Islet of Langerhans (tissue), 1 donor: ENCODE measurements around the gene MYOZ1.
"Not testable (repeated sequence)": the region's sequence is repeated elsewhere in the genome, so short reads cannot be mapped to it uniquely, and the experiment has no call there.

ENCODE experiments used
- FAIRE-seq: peaks from one replicate; lab custom pipeline; 2011; peaks lifted over from hg19 to GRCh38; lab: Jason Lieb, UNC

MYOZ1 gene, protein sequence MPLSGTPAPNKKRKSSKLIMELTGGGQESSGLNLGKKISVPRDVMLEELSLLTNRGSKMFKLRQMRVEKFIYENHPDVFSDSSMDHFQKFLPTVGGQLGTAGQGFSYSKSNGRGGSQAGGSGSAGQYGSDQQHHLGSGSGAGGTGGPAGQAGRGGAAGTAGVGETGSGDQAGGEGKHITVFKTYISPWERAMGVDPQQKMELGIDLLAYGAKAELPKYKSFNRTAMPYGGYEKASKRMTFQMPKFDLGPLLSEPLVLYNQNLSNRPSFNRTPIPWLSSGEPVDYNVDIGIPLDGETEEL

GRCh38 chr10:73641328-73642060 lies at the start of gene MYOZ1:
MYOZ1 (minus strand) TSS chr10:73641474; CDS start chr10:73640017, 1,457 bp downstream.
- FAIRE-seq, result no peak

DNA sequence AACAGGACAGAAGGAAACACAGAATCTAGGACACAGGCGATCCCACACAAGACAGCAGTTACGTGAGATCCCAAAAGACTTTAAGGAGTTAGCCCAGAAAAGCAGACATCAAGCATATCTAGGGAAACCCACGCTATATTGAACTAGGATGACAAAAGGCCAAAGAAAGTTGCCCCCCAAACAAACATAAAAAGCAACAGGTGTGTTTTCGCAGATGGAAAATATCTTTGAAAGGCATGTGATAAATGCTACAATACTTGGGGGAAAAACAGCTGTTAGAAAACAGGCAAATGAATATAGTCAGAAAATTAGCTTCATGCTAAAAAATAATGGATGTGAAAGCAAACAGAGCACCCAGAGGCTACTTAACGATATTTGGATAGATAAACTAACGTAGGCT lies 49.5 kb upstream of the MYOZ1 start:
- not testable (repeated sequence) for FAIRE-seq

- not testable (repeated sequence) for FAIRE-seq
Observed at GRCh38 chr10:73689596-73689995, 48.3 kb upstream of the MYOZ1 start.

- FAIRE-seq, result not testable (repeated sequence)
Observed at GRCh38 chr10:73687641-73688040, 46.4 kb upstream of the MYOZ1 start.

DNA sequence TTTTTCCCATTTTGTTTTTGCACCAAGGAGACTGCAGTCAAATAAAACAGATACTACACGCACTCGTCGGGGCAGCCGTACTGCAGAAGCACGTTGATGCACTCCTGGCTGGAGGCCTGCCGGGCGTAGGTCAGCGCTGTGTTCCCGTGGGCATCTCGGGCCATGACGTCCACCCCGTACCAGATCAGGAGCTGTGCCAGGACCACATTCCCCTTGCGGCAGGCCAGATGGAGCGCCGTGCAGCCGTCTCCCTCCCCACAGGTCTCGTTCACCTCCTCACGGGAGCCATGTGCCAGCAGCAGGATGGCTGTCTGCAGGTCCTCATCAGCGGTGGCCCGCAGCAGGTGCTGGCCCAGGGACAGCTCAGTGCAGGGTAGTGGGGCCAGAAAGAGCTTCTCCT lies 33.3 kb upstream of the MYOZ1 start:
- not testable (repeated sequence) for FAIRE-seq

DNA sequence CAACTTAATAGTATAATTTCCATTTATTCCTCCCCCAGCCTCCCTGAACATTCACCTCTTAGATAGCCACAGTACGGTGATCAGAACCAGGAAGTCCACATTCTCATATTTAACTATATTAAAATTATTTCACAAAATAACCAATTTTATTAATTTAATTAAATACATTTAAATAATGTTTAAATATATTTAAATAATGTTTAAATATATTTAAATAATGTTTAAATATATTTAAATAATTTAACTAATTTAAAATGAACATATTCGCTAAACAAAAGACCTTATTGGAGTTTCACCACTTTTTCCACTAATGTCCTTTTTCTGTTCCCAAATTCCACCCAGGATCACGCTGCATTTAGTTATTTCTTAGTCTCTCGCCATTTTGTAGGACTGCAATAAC lies 27.1 kb upstream of the MYOZ1 start:
- not testable (repeated sequence) for FAIRE-seq

GRCh38 chr10:73666153-73666809 lies 25.0 kb upstream of the MYOZ1 start:
- FAIRE-seq, result not testable (repeated sequence)

DNA sequence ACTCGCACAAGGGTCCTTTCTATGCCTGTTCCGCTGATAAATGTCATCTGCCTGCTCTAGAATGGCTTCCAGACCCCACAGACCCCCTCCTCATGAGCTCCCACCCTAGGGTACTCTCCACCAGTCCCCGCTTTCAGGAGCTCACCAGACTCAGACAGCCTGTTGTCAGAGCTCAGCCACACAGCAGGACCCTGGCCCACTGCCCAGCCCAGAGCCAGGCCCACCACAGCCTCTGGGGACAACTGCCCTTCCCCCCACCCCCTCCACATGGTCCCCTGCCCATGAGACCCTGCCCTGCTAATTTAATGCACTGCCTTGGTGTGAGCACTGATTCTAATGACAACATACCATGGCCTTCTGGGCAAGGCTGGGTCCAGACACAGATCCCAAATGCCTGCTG lies 24.3 kb upstream of the MYOZ1 start:
- not testable (repeated sequence) for FAIRE-seq

GRCh38 chr10:73664156-73665040 lies 23.1 kb upstream of the MYOZ1 start:
- FAIRE-seq, result not testable (repeated sequence)

GRCh38 chr10:73663621-73664020 lies 22.3 kb upstream of the MYOZ1 start:
- FAIRE-seq, result not testable (repeated sequence)

- not testable (repeated sequence) for FAIRE-seq
Observed at GRCh38 chr10:73662705-73663104, 21.4 kb upstream of the MYOZ1 start.

DNA sequence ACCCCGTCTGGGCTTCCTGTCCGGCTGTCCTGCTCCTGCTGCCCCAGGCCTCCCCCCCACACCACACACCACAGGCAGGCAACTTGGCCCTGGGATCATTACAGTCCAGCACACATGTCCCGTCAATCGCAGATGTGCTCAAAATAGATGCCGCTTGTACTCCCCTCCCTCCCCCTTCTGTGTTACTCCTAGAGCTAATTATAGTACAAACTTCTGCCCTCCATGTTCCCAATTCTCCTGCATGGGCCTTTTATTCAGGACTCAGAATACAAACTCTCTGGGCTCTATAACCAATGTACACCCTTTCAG lies 14.7 kb upstream of the MYOZ1 start, which contains the start of gene SYNPO2L:
Gene SYNPO2L, minus strand, starts transcription at position 40 of the 309 bp plus-strand sequence. CDS start 107 bp downstream, outside the sequence.
- no peak for FAIRE-seq

DNA sequence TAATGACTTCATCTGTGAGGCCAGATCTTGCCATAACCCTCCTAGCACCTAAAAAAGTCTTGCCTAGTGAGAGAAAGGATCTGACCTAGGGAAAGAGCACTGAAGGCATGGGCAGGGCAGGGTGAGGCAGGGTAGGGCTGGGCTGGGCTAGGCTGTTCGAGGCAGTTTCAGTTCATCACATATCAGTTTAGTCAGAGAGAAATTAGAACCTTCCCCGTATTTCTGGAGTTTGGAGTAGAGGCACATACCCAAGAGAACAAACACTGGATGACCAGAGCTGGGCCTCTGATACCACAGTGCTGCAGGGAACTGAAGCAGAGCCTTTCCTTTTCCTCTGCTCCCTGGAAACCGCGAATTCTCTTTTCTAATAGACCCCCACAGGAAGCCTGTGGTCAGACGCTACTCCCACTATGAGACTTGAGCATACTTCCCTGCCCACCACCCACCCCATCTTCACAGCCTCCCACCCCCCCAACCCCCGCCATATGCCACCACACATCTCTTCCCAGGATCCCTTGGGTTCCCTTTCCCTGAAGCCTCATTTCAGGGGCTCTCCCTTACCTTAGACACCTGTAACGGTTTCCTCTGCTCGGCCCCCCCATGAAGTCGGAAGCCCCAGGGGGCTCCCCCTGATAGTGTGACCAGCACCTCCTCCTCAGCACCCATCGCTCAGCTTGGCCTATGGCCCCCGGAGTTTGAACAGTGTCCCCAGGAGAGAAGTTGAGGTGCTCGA lies 14.1 kb upstream of the MYOZ1 start:
- no peak for FAIRE-seq

DNA sequence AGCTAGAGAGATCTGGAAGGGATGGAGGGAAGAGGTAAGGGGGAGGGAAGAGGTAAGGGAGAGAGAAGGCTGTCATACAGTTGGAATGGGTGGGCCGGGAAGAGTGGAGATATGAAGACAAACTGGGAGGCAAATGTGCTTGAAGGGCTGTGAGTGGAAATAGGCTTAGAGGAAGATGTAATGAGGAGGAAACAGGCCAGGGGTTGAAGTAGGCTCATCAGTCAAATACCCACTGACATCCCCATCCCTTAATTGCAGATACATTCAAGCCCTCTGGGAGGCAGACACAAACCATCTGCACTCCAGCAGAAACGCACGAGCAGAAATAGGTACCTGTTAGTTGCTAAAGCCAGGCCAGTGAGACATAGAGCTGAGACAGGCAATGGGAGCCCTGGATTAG lies 12.4 kb upstream of the MYOZ1 start:
- no peak for FAIRE-seq

DNA sequence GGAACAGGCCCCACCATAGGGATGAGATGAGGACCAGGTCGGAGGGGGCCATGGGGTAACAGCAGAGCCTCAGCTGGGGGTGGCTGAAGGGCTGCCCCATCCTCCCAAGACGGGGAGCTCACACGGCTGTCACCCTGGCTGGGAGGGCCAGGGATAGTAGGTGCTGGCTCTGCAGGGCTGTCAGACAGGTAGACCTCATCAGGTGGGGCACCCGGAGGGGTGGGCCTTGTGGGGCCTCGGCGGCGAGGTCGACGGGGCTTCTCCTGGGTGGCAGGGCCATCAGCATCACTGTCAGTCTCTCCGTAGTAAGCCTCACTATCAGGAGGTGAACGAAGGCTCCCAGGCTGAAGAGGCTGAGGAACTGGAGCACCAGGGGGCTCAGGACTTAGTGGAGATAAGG lies 11.9 kb upstream of the MYOZ1 start:
- no peak for FAIRE-seq

GRCh38 chr10:73650537-73651331 lies 9.5 kb upstream of the MYOZ1 start:
- no peak for FAIRE-seq

DNA sequence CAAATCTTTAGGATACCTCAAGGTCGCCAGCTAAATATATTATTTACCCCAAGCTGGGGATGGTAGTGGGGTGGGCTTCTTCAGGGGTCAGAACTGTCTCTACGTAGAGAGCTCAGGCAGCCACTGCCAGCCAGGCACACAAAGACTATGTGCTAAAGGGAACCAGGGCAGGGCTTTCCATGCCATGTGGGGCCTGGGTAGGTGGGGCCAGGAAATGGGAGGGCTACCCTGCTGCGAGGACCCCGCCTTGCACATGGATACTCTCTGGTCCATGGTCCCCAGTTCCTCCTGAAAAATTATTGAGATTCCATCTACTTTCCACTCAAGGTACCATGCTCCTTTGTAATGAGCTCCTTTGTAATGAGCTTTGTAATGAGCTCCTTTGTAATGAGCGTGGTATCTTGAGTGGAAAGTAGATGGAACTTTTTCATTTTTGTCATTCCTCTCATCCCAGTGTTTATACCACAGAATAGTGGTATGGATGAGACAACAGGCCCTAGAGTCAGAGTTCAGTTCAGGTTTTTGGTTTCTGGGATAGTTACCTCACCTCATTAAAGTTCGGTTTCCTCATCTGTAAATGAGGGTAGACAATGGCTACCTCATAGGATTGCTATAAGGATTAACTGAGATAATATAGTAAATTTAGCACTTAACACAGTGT lies 8.7 kb upstream of the MYOZ1 start:
- FAIRE-seq, result no peak

- FAIRE-seq, result no peak
Observed at GRCh38 chr10:73648975-73649829, 7.9 kb upstream of the MYOZ1 start.
